Measurements from ENCODE around the gene CRYGC.

Gene CRYGC

GRCh38 chr2:208146006-208146405, 16.4 kb upstream of the CRYGC start, which contains the start of gene CRYGB:
CRYGB (minus strand) TSS chr2:208146158; CDS start chr2:208146120, 38 bp downstream.
- Histone ChIP-seq H3K27me3 (ENCODE audit: control insufficient read depth, low read length) (no peaks in the 10 kb centered on the region), H3K36me3 (ENCODE audit: control insufficient read depth, low read length) (no peaks in the 10 kb centered on the region), H3K79me2 (ENCODE audit: control insufficient read depth, low read length) (no peaks in the 10 kb centered on the region), H4K20me1 (ENCODE audit: control insufficient read depth, insufficient read depth, low read depth, low read length) (no peaks in the 10 kb centered on the region; the same call in 1 of the 2 replicates), H3K9me2 (replicated peaks; ENCODE audit: control insufficient read depth, low read length) (no peaks in the 10 kb centered on the region), H3K4me3 (ENCODE audit: low read length) (no peak within 1 kb of the TSS), H3F3A (ENCODE audit: control insufficient read depth, insufficient read depth) (no peaks in the 10 kb centered on the region), H3K27ac (ENCODE audit: low read depth, low read length) (no peak within 1 kb of the TSS), H3K4me2 (ENCODE audit: low read length) (no peak within 1 kb of the TSS), H3K4me1 (ENCODE audit: control insufficient read depth, low read length) (no peaks in the 10 kb centered on the region), H3K9me3 (ENCODE audit: control insufficient read depth, insufficient read depth, low read length) (no peaks in the 10 kb centered on the region)
- no peak for TF ChIP-seq EZH2phosphoT487 (IDR thresholded peaks at IDR 0.05; ENCODE audit: borderline replicate concordance, low read length)
- TF ChIP-seq, protein P1, sequence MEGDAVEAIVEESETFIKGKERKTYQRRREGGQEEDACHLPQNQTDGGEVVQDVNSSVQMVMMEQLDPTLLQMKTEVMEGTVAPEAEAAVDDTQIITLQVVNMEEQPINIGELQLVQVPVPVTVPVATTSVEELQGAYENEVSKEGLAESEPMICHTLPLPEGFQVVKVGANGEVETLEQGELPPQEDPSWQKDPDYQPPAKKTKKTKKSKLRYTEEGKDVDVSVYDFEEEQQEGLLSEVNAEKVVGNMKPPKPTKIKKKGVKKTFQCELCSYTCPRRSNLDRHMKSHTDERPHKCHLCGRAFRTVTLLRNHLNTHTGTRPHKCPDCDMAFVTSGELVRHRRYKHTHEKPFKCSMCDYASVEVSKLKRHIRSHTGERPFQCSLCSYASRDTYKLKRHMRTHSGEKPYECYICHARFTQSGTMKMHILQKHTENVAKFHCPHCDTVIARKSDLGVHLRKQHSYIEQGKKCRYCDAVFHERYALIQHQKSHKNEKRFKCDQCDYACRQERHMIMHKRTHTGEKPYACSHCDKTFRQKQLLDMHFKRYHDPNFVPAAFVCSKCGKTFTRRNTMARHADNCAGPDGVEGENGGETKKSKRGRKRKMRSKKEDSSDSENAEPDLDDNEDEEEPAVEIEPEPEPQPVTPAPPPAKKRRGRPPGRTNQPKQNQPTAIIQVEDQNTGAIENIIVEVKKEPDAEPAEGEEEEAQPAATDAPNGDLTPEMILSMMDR (IDR thresholded peaks at IDR 0.05; ENCODE audit: low read depth, low read length, poor library complexity, severe bottlenecking), result no peak

GRCh38 chr2:208142925-208143799, 13.5 kb upstream of the CRYGC start:
- Histone ChIP-seq H3K27me3 (ENCODE audit: control insufficient read depth, low read length) (no peaks in the 10 kb centered on the region), H3K27ac (ENCODE audit: low read depth, low read length) (no peak overlapping the region), H3K9me3 (ENCODE audit: control insufficient read depth, insufficient read depth, low read length) (no peaks in the 10 kb centered on the region), H3K36me3 (ENCODE audit: control insufficient read depth, low read length) (no peaks in the 10 kb centered on the region), H3K4me2 (ENCODE audit: low read length) (no peak overlapping the region), H3K4me1 (ENCODE audit: control insufficient read depth, low read length) (no peaks in the 10 kb centered on the region), H3K79me2 (ENCODE audit: control insufficient read depth, low read length) (no peaks in the 10 kb centered on the region), H3K9me2 (replicated peaks; ENCODE audit: control insufficient read depth, low read length) (no peaks in the 10 kb centered on the region), H3F3A (ENCODE audit: control insufficient read depth, insufficient read depth) (no peaks in the 10 kb centered on the region), H4K20me1 (ENCODE audit: control insufficient read depth, insufficient read depth, low read depth, low read length) (no peaks in the 10 kb centered on the region; the same call in 1 of the 2 replicates), H3K4me3 (ENCODE audit: low read length) (no peak overlapping the region)
- TF ChIP-seq EZH2phosphoT487 (IDR thresholded peaks at IDR 0.05; ENCODE audit: borderline replicate concordance, low read length), result no peak
- TF ChIP-seq, protein P1 (IDR thresholded peaks at IDR 0.05; ENCODE audit: low read depth, low read length, poor library complexity, severe bottlenecking), result no peak

DNA sequence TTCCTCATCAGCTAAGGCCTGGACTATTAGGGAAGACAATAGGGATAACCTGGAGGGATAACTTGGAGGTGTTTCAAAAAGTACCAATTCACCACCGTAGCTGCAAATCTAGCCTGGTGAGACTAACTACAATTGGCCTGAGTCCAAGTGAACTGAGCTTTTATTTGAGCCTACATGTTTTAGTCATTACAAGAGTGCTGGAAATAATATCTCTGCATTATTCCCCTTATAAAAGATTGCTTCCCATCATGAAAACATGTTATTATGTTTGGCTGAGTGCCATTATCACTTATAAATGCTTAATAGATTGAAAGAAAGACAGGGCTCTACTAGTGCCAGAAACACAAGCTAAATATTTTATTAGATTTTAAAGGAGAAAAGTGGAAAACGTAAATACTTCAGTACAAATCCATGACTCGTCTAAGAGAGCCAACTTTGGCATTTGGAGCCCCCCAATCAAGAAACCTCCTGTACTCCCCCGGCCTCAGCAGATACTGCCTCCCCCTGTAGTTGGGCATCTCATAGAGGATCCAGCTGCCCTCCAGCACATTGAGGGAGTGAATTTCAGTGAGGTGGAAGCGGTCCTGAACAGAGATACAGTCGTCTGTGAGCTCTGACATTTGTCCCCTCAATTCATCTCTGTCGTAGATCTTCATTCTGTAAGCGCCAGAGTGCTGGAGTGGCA, 12.8 kb upstream of the CRYGC start:
- TF ChIP-seq, protein P1 (IDR thresholded peaks at IDR 0.05; ENCODE audit: low read depth, low read length, poor library complexity, severe bottlenecking), result no peak
- no peak for TF ChIP-seq EZH2phosphoT487 (IDR thresholded peaks at IDR 0.05; ENCODE audit: borderline replicate concordance, low read length)
- Histone ChIP-seq H3K36me3 (ENCODE audit: control insufficient read depth, low read length) (no peaks in the 10 kb centered on the region), H3K9me2 (replicated peaks; ENCODE audit: control insufficient read depth, low read length) (no peaks in the 10 kb centered on the region), H3K4me2 (ENCODE audit: low read length) (no peak overlapping the region), H3K4me3 (ENCODE audit: low read length) (no peak overlapping the region), H3K4me1 (ENCODE audit: control insufficient read depth, low read length) (no peaks in the 10 kb centered on the region), H3F3A (ENCODE audit: control insufficient read depth, insufficient read depth) (no peaks in the 10 kb centered on the region), H3K27me3 (ENCODE audit: control insufficient read depth, low read length) (no peaks in the 10 kb centered on the region), H4K20me1 (ENCODE audit: control insufficient read depth, insufficient read depth, low read depth, low read length) (no peaks in the 10 kb centered on the region), H3K27ac (ENCODE audit: low read depth, low read length) (no peak overlapping the region), H3K9me3 (ENCODE audit: control insufficient read depth, insufficient read depth, low read length) (no peaks in the 10 kb centered on the region), H3K79me2 (ENCODE audit: control insufficient read depth, low read length) (no peaks in the 10 kb centered on the region)
